Uterus (tissue), 2 donors: ENCODE measurements around the gene KANSL1.

Experiments used
- POLR2A ChIP-seq, 2 donors: fragments of 450-650 bp; IDR thresholded peaks; one replicate each; pipeline ENCODE4 v1.6.1; 2016; ENCODE audit warnings: antibody characterized with exemption in 2 of 2, mild to moderate bottlenecking in 1 of 2, moderate library complexity in 1 of 2
- TF ChIP-seq, protein P1 (sequence below), 4 experiments: fragments of 200-600 bp in 2 of 4; fragments of 450-650 bp in 2 of 4; sonication (generic) in 2 of 4; IDR thresholded peaks; one replicate each; pipeline ENCODE4 v1.5.1; 2016 to 2019; ENCODE audit warnings: antibody characterized with exemption in 4 of 4, mild to moderate bottlenecking in 2 of 4, moderate library complexity in 1 of 4

DNA sequence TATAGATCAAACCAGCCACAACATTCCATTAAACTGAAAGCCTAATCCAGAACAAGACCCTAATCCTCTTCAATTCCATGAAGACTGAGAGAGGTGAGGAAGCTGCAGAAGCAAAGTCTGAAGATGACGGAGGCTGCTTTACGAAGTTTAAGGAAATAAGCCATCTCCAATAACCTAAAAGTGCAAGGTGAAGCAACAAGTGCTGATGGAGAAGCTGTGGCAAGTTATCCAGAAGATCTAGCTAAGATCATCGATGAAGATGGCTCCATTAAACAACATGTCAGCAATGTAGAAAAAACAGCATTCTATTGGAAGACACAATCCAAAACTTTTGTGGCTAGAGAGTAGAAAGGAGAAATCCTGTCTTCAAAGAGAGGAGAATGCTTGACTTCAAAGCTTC lies 69.6 kb downstream of the KANSL1 start:
- TF ChIP-seq, protein P1, sequence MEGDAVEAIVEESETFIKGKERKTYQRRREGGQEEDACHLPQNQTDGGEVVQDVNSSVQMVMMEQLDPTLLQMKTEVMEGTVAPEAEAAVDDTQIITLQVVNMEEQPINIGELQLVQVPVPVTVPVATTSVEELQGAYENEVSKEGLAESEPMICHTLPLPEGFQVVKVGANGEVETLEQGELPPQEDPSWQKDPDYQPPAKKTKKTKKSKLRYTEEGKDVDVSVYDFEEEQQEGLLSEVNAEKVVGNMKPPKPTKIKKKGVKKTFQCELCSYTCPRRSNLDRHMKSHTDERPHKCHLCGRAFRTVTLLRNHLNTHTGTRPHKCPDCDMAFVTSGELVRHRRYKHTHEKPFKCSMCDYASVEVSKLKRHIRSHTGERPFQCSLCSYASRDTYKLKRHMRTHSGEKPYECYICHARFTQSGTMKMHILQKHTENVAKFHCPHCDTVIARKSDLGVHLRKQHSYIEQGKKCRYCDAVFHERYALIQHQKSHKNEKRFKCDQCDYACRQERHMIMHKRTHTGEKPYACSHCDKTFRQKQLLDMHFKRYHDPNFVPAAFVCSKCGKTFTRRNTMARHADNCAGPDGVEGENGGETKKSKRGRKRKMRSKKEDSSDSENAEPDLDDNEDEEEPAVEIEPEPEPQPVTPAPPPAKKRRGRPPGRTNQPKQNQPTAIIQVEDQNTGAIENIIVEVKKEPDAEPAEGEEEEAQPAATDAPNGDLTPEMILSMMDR (IDR thresholded peaks at IDR 0.05): no peak
- no peak for TF ChIP-seq POLR2A (IDR thresholded peaks at IDR 0.05)
